ENCODE results near the gene SPINK5.
"Not testable (repeated sequence)": the region's sequence is repeated elsewhere in the genome, so short reads cannot be mapped to it uniquely, and the experiment has no call there.

The SPINK5 gene, protein sequence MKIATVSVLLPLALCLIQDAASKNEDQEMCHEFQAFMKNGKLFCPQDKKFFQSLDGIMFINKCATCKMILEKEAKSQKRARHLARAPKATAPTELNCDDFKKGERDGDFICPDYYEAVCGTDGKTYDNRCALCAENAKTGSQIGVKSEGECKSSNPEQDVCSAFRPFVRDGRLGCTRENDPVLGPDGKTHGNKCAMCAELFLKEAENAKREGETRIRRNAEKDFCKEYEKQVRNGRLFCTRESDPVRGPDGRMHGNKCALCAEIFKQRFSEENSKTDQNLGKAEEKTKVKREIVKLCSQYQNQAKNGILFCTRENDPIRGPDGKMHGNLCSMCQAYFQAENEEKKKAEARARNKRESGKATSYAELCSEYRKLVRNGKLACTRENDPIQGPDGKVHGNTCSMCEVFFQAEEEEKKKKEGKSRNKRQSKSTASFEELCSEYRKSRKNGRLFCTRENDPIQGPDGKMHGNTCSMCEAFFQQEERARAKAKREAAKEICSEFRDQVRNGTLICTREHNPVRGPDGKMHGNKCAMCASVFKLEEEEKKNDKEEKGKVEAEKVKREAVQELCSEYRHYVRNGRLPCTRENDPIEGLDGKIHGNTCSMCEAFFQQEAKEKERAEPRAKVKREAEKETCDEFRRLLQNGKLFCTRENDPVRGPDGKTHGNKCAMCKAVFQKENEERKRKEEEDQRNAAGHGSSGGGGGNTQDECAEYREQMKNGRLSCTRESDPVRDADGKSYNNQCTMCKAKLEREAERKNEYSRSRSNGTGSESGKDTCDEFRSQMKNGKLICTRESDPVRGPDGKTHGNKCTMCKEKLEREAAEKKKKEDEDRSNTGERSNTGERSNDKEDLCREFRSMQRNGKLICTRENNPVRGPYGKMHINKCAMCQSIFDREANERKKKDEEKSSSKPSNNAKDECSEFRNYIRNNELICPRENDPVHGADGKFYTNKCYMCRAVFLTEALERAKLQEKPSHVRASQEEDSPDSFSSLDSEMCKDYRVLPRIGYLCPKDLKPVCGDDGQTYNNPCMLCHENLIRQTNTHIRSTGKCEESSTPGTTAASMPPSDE

DNA sequence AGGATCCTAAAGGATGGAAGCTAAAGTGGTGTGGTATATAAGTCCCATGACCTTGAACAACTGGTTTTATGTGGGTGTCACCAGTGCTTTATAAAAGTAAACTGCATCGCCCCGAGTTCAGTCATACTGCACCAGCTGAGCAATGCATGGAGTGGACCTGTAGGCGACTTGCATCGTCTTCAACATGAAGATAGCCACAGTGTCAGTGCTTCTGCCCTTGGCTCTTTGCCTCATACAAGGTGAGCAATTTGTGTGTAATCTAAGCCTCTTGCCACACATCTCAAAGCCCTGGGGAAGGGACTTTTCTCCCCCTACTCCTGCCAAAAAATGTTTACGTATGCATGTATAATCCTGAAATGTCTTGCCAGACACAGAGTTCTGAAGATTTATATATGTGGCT lies at the start of gene SPINK5:
SPINK5 (plus strand) TSS at position 120 of the 400 bp plus-strand sequence; CDS start at position 185, 65 bp downstream.
- no peak for DNase-seq (ENCODE audit: low read depth)

DNA sequence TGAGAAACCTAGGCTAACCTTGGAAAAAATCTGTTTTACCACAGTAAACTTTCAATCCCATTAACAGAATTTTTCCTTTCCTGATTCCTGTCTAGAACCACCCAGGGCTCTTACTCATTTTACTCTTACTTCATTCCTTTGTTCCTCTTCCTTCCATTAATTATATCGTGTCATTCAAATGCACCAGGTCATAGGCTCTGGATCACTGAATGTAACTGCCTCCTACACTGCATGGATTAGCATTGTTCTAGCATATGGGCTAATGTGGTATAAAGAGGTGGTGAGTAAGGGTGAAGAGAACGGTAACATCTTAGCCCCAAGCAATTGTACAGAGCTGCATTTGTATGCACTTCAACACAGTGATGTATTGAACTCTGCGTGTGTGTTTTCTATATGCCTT lies 49.5 kb upstream of the SPINK5 start:
- DNase-seq (ENCODE audit: low read depth): no peak

DNA sequence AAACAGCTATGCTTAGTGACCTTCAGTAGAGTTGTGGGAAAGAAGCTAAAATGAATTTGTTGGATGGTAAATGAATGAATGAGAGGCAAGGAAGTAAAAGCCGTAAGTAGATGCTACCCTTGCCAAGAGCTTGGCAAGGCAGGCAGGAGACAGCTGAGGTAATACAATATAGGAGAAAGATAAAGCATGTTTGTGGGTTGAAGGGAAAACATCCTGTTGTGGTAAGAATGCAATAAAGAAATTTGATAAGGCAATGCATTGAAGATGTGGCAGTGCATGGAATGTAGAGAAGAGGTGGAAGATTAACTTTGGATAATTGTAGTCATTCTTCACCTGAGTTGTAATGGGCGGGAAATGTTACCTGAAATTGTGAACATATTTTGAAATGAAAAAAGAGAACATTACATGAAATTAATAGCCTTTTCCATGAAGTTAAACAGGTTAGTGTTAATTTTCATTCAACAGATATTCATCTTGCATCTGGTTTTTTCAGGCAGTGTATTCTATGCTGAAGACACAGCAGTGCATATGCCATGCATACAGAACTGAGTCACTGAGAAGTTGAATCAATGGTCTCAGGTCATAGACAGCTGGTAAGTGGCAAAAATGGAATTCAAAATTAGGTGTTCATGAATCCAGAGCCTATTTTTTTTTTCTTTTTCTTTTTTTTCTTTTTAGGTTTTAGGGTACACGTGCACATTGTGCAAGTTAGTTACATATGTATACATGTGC lies 43.4 kb upstream of the SPINK5 start:
- DNase-seq (ENCODE audit: low read depth): no peak

- no peak for DNase-seq (ENCODE audit: low read depth)
These were observed 36.3 kb upstream of the SPINK5 start for GRCh38 chr5:148027505-148027904.

GRCh38 chr5:148029131-148029530 lies 34.6 kb upstream of the SPINK5 start:
- no peak for DNase-seq (ENCODE audit: low read depth)

DNA sequence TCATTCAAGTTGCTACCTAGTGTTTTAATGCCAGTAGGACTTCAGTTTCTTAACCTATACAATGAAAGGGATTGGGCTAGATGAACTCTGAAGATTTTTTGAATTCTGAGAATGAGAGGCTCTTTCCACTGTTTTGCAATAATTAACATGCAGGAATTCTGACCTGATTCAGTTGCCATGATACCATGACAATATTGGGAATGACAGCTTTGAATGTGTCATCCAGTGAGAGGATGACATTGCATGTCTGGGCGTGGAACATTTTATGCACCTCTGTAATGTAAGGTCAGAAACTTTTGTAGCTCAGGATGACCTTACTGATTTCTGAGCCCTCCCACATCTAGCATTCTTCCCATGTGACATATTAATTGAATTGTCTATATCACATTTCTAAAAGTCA lies 30.6 kb upstream of the SPINK5 start:
- no peak for DNase-seq (ENCODE audit: low read depth)

DNA sequence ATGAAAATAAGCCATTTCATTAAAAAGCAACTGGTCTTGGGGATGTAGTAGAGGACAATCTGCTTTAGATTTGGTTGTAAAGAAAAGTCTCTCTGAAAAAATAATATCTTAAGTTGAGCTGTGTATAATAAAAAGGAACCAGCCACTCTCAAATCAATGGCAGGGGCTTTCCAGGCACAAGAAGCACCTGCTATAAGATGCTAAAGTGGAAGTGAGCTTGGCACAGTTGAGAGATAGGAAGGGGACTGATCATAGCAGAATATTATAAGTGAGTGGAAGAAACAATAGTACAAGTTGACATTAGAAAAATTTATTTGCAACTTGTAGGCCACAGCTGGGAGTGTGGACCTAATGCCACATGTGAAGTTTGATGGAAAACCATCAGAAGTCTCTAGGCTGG lies 28.1 kb upstream of the SPINK5 start:
- DNase-seq (ENCODE audit: low read depth): no peak

DNA sequence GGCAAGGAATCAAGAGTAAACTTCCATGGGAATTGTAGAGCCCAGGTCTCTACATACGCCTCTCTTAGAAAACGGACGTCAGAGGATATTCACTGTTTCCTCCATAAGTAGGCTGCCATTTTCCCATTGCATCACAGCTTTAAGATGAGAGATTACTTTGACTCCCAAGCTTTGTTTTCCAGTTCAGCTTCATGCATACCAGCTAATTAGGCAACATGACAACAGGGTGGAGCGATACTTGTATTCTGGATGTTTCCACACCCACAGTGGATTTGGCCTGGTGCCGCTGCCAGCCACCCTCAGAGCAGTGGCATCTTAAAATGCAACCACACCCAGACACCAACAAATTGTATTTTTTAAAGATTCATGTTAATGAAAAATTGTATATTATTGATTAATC lies 20.9 kb upstream of the SPINK5 start:
- no peak for DNase-seq (ENCODE audit: low read depth)

DNA sequence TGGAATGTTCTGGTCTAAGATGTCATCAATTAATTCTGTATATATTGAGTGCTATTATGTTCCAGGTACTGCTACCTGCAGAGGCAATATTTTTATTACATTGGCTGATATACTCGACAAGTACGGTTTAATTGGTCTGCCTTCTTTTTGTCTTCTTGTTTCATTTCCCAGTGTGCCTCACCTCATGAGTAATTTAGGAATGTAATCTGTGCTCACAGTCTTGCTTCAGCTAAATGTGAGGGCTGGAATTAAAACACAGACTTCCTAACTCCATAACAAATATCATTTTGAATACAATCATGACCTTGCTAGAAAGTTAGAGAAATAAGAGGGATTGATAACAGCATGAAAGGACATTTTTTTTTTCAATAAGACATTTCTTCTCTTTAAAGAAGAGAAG lies 20.1 kb upstream of the SPINK5 start:
- DNase-seq (ENCODE audit: low read depth): no peak

DNA sequence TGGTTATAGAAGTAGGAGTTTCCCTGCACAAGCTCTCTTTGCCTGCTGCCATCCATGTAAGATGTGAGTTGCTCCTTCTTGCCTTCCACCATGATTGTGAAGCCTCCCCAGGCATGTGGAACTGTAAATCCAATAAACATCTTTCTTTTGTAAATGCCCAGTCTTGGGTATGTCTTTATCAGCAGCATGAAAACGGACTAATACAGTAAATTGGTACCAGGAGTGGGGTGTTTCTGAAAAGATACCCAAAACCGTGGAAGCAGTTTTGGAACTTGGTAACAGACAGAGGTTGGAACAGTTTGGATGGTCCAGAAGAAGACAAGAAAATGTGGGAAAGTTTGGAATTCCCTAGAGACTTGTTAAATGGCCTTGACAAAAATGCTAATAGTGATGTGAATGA lies 8.6 kb upstream of the SPINK5 start:
- DNase-seq (ENCODE audit: low read depth): not testable (repeated sequence)

GRCh38 chr5:148060309-148060708 lies 3.5 kb upstream of the SPINK5 start:
- DNase-seq (ENCODE audit: low read depth): no peak

GRCh38 chr5:148060881-148061280 lies 2.9 kb upstream of the SPINK5 start:
- DNase-seq (ENCODE audit: low read depth): no peak

DNA sequence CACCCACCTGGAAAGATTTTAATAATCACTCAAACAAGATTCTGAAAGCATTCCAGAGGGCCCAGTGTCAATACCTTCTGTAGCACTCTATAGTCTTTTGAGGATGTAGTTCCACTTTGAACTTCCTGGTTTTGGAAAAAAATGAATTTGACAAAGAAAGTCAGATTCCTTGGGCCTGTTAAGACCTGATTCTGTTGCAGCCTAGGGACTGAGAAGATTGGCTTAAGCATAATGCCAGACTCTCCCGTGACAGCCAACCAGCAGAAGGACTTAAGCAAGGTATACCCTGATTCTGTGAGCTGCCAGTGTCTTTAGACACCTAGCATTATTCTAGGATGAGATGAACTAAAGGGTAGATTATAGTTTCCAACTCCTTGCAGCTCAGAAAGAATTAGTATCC lies 6.8 kb downstream of the SPINK5 start:
- DNase-seq (ENCODE audit: low read depth): no peak

DNA sequence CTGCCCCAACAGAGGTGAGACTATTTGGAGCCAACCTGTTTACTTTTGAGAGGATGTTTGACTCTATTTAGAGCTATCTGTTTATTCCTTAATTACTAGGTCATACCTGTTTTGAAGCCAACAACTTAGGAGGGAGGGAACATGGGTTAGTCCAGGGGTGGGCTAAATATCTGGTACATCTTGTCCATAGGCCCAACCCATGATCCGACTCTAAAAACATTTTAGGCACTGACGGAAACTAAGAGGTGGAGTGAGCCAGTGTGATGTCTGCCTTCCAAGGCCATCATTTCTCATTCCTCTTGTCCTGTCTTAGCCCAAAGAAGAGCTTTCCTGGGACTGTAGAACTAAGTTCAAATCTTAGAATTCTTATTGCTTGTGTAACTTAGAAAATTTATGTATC lies 8.4 kb downstream of the SPINK5 start:
- no peak for DNase-seq (ENCODE audit: low read depth)

DNA sequence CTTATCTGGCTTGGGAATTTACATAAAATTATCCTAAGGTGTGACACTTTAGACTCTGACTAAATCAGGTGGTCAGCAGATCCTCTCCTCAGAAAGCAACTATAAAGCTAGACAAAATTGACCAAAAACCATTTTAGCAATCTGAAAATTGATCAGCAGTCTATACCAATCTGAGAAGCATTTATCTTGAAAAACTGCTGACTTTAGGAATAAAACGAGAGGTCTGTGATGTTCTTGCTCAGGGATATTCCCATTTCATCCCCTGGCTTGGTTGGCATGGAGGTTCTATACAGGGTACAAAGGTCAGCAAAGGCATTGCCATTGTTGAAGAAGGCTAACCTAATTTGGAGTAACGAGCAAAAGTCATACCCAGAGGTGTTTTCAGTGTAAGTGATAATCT lies 11.7 kb downstream of the SPINK5 start:
- DNase-seq (ENCODE audit: low read depth): no peak

DNA sequence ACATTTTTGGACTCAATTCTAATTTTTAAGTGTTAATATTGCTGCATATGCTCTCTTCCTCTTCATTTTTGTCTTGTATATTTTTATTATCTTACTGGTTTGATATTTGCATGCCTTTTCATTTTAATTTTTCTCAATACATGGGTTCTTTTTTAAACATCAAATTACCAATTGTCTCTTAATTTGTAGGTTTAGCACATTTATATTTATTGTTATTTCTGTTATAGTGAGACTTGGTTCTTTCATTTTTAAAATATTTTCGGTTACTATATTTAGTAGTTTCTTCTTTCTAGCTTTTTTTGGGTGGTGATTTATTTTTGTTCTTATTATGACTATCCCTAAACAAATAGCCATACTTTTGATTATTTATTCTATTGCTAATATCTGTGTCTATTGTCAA lies 19.4 kb downstream of the SPINK5 start:
- no peak for DNase-seq (ENCODE audit: low read depth)

GRCh38 chr5:148084269-148084668 lies 20.5 kb downstream of the SPINK5 start:
- no peak for DNase-seq (ENCODE audit: low read depth)

DNA sequence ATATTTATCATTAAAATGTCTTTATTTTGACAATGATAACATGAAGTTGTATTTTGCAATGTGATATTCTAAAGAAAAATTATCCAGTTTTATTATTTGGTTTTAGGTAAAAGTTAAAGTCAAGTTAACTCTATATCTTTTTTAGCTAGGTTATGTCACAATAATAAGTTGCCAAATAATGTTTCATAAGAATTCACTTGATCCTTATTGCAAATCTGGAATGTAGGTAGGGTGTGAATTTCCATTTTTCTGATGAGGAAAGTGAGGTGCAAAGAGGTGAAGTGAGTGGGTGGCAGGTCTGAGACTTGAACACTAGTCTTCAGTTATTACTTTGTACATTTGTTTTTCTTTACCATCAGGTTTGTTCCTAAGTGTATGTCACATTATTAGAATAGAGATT lies 21.5 kb downstream of the SPINK5 start:
- DNase-seq (ENCODE audit: low read depth): no peak

GRCh38 chr5:148085977-148086705 lies 22.4 kb downstream of the SPINK5 start:
- no peak for DNase-seq (ENCODE audit: low read depth)

GRCh38 chr5:148090146-148090772 lies 26.5 kb downstream of the SPINK5 start:
- no peak for DNase-seq (ENCODE audit: low read depth)

GRCh38 chr5:148090773-148091250 lies 27.0 kb downstream of the SPINK5 start:
- DNase-seq (ENCODE audit: low read depth): no peak

Measured in HS-27A (cell line).